Loucy (cell line): Measurements from ENCODE around the gene SGF29.

Experiments used
- H2AFZ ChIP-seq: fragments of 200-600 bp; sonication (generic); 2 replicates; pipeline ENCODE4 v1.6.0; 2016; ENCODE audit warnings: antibody characterized with exemption, mild to moderate bottlenecking, low read length, moderate library complexity
- H3F3A ChIP-seq: fragments of 200-600 bp; 2 replicates; pipeline ENCODE4 v1.6.0; 2016; ENCODE audit warnings: antibody characterized with exemption, low read depth, mild to moderate bottlenecking
- H3K27me3 ChIP-seq: fragments of 200-600 bp; sonication (generic); 2 replicates; pipeline ENCODE4 v1.6.1; 2014; ENCODE audit warnings: low read length, mild to moderate bottlenecking; ENCODE audit not compliant: insufficient read depth, poor library complexity, severe bottlenecking
- H3K36me3 ChIP-seq: fragments of 200-600 bp; sonication (generic); 2 replicates; pipeline ENCODE4 v1.6.1; 2016; ENCODE audit warnings: low read length; ENCODE audit not compliant: insufficient read depth
- H3K4me1 ChIP-seq: fragments of 200-600 bp; sonication (generic); 2 replicates; pipeline ENCODE4 v1.5.1; 2014; ENCODE audit warnings: low read length, mild to moderate bottlenecking; ENCODE audit not compliant: insufficient read depth, poor library complexity, severe bottlenecking
- H3K4me2 ChIP-seq: fragments of 200-600 bp; sonication (generic); 2 replicates; pipeline ENCODE4 v1.6.0; 2014; ENCODE audit warnings: antibody characterized with exemption, low read length, low read depth, mild to moderate bottlenecking; ENCODE audit not compliant: poor library complexity, severe bottlenecking
- H3K4me3 ChIP-seq: fragments of 200-600 bp; sonication (generic); 2 replicates; pipeline ENCODE4 v1.5.1; 2014; ENCODE audit warnings: low read length, mild to moderate bottlenecking, mixed read lengths; ENCODE audit not compliant: poor library complexity, severe bottlenecking
- H3K79me2 ChIP-seq: fragments of 200-600 bp; sonication (generic); 2 replicates; pipeline ENCODE4 v1.6.1; 2014; ENCODE audit warnings: low read length; ENCODE audit not compliant: insufficient read depth
- H3K9ac ChIP-seq: fragments of 200-600 bp; sonication (generic); 2 replicates; pipeline ENCODE4 v1.6.0; 2014; ENCODE audit warnings: mild to moderate bottlenecking, low read depth, low read length, moderate library complexity; ENCODE audit not compliant: poor library complexity, severe bottlenecking
- H3K9me2 ChIP-seq: fragments of 200-600 bp; sonication (generic); replicated peaks from 2 replicates; pipeline ENCODE4 v1.6.1; 2016; ENCODE audit warnings: low read depth, low read length, mixed read lengths
- H3K9me3 ChIP-seq: fragments of 200-600 bp; sonication (generic); 2 replicates; pipeline ENCODE4 v1.6.1; 2014; ENCODE audit warnings: mild to moderate bottlenecking, antibody characterized with exemption, low read length, low read depth; ENCODE audit not compliant: insufficient read depth
- H4K20me1 ChIP-seq: fragments of 200-600 bp; sonication (generic); 2 replicates; pipeline ENCODE4 v1.6.0; 2014; ENCODE audit warnings: antibody characterized with exemption, low read length, mild to moderate bottlenecking; ENCODE audit not compliant: insufficient read depth, poor library complexity, severe bottlenecking
- CTCF ChIP-seq: fragments of 200-600 bp; sonication (generic); conservative IDR thresholded peaks from 2 replicates; pipeline ENCODE4 v1.5.1; 2014; ENCODE audit warnings: mild to moderate bottlenecking, antibody characterized with exemption, low read length
- EZH2phosphoT487 ChIP-seq: fragments of 200-600 bp; IDR thresholded peaks from 2 replicates; pipeline ENCODE4 v1.6.1; 2018; ENCODE audit warnings: antibody characterized with exemption, mild to moderate bottlenecking, moderate library complexity, borderline replicate concordance

Gene SGF29

GRCh38 chr16:28590384-28591340 is 36.9 kb downstream of the SGF29 start:
- Histone ChIP-seq H3K36me3 (peaks cover 59% of the 10 kb centered on the region; the same call in 1 of the 2 replicates), H3K4me1 (no peaks in the 10 kb centered on the region), H3K79me2 (no peaks in the 10 kb centered on the region), H3K9ac (no peak overlapping the region), H3K4me2 (no peak overlapping the region), H3K9me2 (no peaks in the 10 kb centered on the region), H3K27me3 (no peaks in the 10 kb centered on the region), H3K4me3 (no peak overlapping the region), H2AFZ (no peak overlapping the region), H3F3A (no peaks in the 10 kb centered on the region), H3K9me3 (no peaks in the 10 kb centered on the region), H4K20me1 (no peaks in the 10 kb centered on the region)
- TF ChIP-seq EZH2phosphoT487 (no peak), CTCF (no peak)

- H2AFZ ChIP-seq, result no peak overlapping the region
These were observed 37.6 kb downstream of the SGF29 start for GRCh38 chr16:28591355-28591754.

GRCh38 chr16:28592511-28592910 is 38.8 kb downstream of the SGF29 start:
- Histone ChIP-seq H3K4me3 (no peak overlapping the region), H3K4me2 (no peak overlapping the region), H3K4me1 (no peaks in the 10 kb centered on the region), H2AFZ (no peak overlapping the region), H4K20me1 (no peaks in the 10 kb centered on the region), H3K36me3 (peaks cover 42% of the 10 kb centered on the region; the same call in 1 of the 2 replicates), H3F3A (no peaks in the 10 kb centered on the region), H3K9me3 (no peaks in the 10 kb centered on the region), H3K27me3 (no peaks in the 10 kb centered on the region), H3K9me2 (no peaks in the 10 kb centered on the region), H3K79me2 (no peaks in the 10 kb centered on the region), H3K9ac (no peak overlapping the region)
- TF ChIP-seq EZH2phosphoT487, result no peak
- no peak for TF ChIP-seq CTCF

More at GRCh38 chr16:28591355-28591754, 37.6 kb downstream of the SGF29 start:
- no peak overlapping the region for H3K4me3 ChIP-seq
- no peak overlapping the region for H3K4me2 ChIP-seq
- no peak overlapping the region for H3K9ac ChIP-seq
- no peaks in the 10 kb centered on the region for H3K9me2 ChIP-seq
- no peaks in the 10 kb centered on the region for H4K20me1 ChIP-seq
- H3K36me3 ChIP-seq, result peaks cover 54% of the 10 kb centered on the region; the same call in 1 of the 2 replicates
- no peaks in the 10 kb centered on the region for H3K79me2 ChIP-seq
- H3F3A ChIP-seq, result no peaks in the 10 kb centered on the region
- H3K27me3 ChIP-seq, result no peaks in the 10 kb centered on the region
- TF ChIP-seq EZH2phosphoT487 (no peak), CTCF (no peak)
- H3K4me1 ChIP-seq, result no peaks in the 10 kb centered on the region
- no peaks in the 10 kb centered on the region for H3K9me3 ChIP-seq
